ENCODE data around the gene LRIG2.
"Not testable (repeated sequence)": the region's sequence is repeated elsewhere in the genome, so short reads cannot be mapped to it uniquely, and the experiment has no call there.

LRIG2 gene

GRCh38 chr1:113042285-113043143 is 30.5 kb upstream of the LRIG2 start:
- in situ Hi-C loops (cut with HindIII; ENCODE audit: low sequenced_read_pairs): loop anchor here (5.0 kb wide), 1 partner anchor 325 kb away; the partner anchor contains the start of gene PPM1J
- no peak overlapping the region for H3K4me3 ChIP-seq (ENCODE audit: low read depth, low read length)
- peak; percentile 81 for DNase-seq (ENCODE audit: low read depth)
- peak; percentile 49 for TF ChIP-seq CTCF (IDR thresholded peaks at IDR 0.05; ENCODE audit: low read depth, low read length, missing control alignments)

- in situ Hi-C loops (cut with HindIII; ENCODE audit: low sequenced_read_pairs): loop anchor here (5.0 kb wide), 1 partner anchor 326 kb away; the partner anchor contains the start of gene PPM1J
- not testable (repeated sequence) for DNase-seq (ENCODE audit: low read depth); H3K4me3 ChIP-seq (ENCODE audit: low read depth, low read length)
These were observed 29.9 kb upstream of the LRIG2 start for GRCh38 chr1:113043144-113043488.

- no peak for DNase-seq (ENCODE audit: low read depth)
- in situ Hi-C loops (cut with HindIII; ENCODE audit: low sequenced_read_pairs): no loop called here
- TF ChIP-seq CTCF (IDR thresholded peaks at IDR 0.05; ENCODE audit: low read depth, low read length, missing control alignments): no peak
- H3K4me3 ChIP-seq (ENCODE audit: low read depth, low read length): no peak overlapping the region
These were observed 26.4 kb upstream of the LRIG2 start for GRCh38 chr1:113046569-113046968.

- in situ Hi-C loops (cut with HindIII; ENCODE audit: low sequenced_read_pairs): no loop called here
- no peak for TF ChIP-seq CTCF (IDR thresholded peaks at IDR 0.05; ENCODE audit: low read depth, low read length, missing control alignments)
- no peak overlapping the region for H3K4me3 ChIP-seq (ENCODE audit: low read depth, low read length)
- DNase-seq (ENCODE audit: low read depth): no peak
These were observed 24.9 kb upstream of the LRIG2 start for GRCh38 chr1:113048064-113048463.

- no peak overlapping the region for H3K4me3 ChIP-seq (ENCODE audit: low read depth, low read length)
- no peak for DNase-seq (ENCODE audit: low read depth)
- TF ChIP-seq CTCF (IDR thresholded peaks at IDR 0.05; ENCODE audit: low read depth, low read length, missing control alignments): no peak
- in situ Hi-C loops (cut with HindIII; ENCODE audit: low sequenced_read_pairs): no loop called here
These were observed 19.5 kb upstream of the LRIG2 start for GRCh38 chr1:113053344-113054126.

GRCh38 chr1:113055570-113055969 is 17.4 kb upstream of the LRIG2 start:
- in situ Hi-C loops (cut with HindIII; ENCODE audit: low sequenced_read_pairs): no loop called here
- no peak for DNase-seq (ENCODE audit: low read depth)
- TF ChIP-seq CTCF (IDR thresholded peaks at IDR 0.05; ENCODE audit: low read depth, low read length, missing control alignments): no peak
- no peak overlapping the region for H3K4me3 ChIP-seq (ENCODE audit: low read depth, low read length)

GRCh38 chr1:113057006-113057405 is 16.0 kb upstream of the LRIG2 start:
- no peak for TF ChIP-seq CTCF (IDR thresholded peaks at IDR 0.05; ENCODE audit: low read depth, low read length, missing control alignments)
- H3K4me3 ChIP-seq (ENCODE audit: low read depth, low read length): no peak overlapping the region
- in situ Hi-C loops (cut with HindIII; ENCODE audit: low sequenced_read_pairs): no loop called here
- DNase-seq (ENCODE audit: low read depth): no peak

All from astrocyte of the cerebellum (primary cell).